SK-N-DZ (cell line): ENCODE results near the gene FOXRED1. TPM values are rescaled to one million over a fixed set of nuclear protein-coding genes. Genes with fewer than 3 reads are reported as not detected.
"Not testable (repeated sequence)": the region's sequence is repeated elsewhere in the genome, so short reads cannot be mapped to it uniquely, and the experiment has no call there.

Experiments
- DNase-seq: peaks from one replicate; pipeline ENCODE4 v3.0.0-alpha.2; 2015; ENCODE audit warnings: low spot score
- polyA plus RNA-seq, 2 experiments: library from polyadenylated mRNA; depleted of rRNA; stranded (reverse); fragments of >200 nt; gene quantifications; 2 replicates each; pipeline ENCODE4 v1.2.3, GENCODE V29; 2014

FOXRED1 gene
- 44.6 and 48.7 TPM in 2 replicates for polyA plus RNA-seq (2014; cell fraction: cytosol; rRNA removed)
- 65.7 and 79.5 TPM in 2 replicates for polyA plus RNA-seq (2014; cell fraction: nucleus; rRNA removed)

DNA sequence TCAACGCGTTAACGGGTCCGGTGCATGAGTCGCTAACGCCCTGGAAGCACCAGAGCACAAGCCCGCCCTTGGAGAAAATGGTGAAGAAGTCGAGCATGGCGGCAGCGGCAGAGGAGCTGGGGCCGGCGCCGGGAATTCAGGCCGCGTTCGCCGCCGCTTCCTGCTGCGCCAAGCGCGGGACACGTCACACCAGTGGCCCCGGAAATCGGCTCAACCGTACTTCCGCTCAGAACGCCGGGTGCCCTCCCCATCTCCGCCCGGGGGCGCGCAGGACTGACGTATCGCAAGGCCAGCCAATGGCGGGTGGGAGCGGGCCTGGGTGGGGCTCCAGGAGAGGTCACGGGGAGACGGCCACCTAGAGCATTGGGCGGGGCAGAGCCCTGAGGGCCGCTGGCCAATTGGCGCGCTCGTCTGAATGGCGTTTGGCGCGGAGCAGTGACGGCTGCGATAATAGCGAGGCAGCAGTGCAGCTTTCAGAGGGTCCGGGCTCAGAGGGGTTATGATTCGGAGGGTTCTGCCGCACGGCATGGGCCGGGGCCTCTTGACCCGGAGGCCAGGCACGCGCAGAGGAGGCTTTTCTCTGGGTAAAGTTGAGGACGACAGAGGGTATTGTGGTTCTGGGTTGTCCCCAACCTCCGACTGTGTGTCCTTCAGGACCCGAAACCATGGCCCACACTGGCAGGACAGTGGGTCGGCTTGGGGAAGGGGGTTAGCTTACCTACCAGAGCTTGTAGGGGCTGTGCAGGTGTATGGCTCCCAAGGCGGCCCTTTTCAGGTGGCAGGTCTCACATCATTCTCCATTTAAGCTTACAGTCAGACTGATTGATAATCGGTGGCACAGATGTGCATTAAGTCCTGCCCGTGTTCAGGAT lies at the start of gene FOXRED1, which contains the start of gene SRPRA:
FOXRED1 (plus strand) TSS at position 447 of the 872 bp plus-strand sequence; CDS start at position 500, 53 bp downstream.
SRPRA (minus strand) TSS at position 188 of the 872 bp plus-strand sequence; CDS start at position 97, 91 bp downstream.
- DNase-seq: peak; percentile 95

DNA sequence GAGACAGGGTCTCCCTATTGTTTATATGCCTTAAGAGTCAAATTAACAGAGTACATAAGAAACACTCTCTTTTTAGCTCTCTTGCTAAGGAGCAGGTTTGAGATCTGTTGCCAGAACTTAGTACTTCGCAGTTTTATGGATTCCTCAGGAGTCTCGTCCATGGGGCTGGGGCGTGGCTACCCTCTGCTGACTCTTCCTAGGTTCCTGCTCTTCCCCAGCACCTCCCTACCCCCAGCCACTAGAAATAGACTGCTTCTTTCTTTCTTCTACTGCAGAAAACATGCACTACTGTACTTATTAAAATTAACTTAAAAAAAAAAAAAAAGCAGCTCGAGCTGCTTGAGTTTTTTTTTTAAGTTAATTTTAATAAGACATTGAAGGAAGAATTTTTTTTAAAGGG lies 49.4 kb upstream of the FOXRED1 start:
- DNase-seq: no peak

DNA sequence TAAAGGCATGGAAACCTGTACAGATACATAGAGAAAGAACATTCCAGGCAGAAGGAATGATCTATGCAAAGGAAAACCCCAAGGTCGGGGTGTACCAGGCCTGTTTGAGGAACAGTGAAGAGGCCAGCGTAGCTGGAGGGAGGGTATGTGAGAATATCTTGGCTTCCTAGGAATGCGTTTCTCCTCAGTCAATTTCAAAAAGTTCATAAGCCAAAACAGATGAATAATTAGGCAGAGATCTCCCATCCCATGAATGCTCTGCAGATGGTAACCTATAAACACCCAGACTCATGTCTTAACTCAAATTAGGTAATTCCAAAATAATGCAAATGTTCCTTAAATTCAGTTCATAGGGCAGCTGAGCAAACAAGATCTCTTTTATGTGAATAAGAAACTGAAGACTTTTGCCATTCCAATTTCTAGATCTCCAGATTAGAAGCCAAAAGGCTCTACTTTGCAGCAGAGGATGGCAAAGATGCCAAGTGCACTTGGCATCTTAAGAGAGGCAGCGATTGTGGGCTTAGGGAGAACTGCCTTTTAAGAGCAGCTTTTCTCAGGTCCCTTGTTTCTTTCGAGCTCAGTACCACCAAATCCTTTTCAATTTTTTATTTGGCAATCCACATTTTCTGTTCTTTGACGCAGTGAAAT lies 44.2 kb upstream of the FOXRED1 start:
- no peak for DNase-seq

DNA sequence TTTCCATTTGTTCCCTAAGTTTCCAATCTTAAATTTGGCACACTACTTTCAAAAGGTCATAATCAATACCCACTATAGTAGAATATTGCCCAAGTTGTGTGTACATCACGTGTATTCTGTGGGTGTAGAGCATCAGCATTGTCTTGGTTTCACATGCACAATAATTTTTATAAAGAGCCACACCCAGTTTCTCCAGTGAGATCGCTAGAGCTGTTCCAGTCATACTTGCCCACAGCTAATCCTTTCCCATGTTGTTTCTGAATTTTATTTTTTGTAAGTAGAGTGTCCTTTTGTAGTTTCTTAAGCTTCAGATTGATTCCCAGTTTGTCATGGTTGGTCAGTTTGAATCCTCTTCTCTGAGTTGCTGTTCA lies 43.7 kb upstream of the FOXRED1 start:
- DNase-seq: no peak

DNA sequence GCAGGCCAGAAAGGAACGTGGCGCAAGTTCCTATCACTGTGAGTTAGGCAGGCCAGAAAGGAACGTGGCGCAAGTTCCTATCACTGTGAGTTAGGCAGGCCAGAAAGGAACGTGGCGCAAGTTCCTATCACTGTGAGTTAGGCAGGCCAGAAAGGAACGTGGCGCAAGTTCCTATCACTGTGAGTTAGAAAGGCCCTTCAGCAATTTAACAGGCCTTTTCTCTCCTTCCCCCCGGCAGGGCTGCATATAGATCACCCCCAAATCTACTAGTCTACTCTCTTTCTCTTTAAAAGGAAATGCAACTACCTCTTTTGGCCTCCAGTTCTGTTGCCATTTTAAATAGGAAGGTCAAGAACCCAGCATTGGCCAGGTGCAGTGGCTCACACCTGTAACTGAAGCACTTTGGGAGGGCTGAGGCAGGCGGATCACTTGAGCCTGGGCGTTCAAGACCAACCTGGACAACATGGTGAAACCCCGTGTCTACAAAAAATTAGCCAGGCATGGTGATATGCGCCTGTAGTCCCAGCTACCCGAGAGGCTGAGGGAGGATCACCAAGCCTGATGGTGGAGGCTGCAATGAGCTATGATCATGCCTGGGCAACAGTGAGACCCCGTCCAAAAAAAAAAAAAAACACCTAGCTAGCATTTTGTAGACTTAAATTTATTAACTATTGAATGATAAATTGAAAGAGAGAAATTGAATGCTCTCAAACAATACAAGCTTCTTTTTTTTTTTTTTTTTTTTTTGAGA lies 42.4 kb upstream of the FOXRED1 start:
- no peak for DNase-seq

- no peak for DNase-seq
Measured at GRCh38 chr11:126229858-126230540, 39.0 kb upstream of the FOXRED1 start.

DNA sequence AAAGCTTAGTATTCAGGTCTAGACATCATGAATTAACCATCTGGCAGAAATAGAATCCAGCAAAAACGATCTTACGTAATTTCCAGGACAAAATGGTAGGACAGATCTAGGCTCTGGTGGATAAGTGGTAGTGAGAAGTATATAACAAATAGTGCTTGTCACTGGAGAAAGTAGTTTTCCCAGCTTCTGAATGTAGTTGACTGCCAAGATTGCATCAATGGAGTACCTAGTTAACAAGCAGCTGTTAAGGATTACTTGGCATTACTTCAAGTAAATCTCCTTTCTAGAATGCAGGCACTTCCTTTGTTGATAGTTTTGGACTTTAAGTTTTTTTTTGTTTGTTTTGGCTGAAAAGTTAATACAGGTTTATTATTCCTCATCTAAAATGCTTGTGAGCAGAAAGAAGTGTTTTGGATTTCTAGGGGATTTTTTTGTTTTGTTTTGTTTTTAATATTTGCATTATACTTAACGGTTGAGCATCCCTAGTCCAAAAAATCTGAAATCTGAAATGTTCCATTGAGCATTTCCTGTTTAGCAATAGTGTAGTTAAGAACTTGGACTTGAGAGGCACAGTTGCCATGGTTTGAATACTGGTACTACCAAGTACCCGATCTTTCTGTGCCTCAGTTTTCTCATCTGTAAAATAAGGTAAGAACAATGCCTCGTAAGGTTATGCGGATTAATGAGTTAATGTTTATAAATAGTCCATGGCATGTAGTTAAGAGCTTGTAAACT lies 37.1 kb upstream of the FOXRED1 start:
- no peak for DNase-seq

GRCh38 chr11:126232683-126233082 lies 36.3 kb upstream of the FOXRED1 start:
- no peak for DNase-seq

DNA sequence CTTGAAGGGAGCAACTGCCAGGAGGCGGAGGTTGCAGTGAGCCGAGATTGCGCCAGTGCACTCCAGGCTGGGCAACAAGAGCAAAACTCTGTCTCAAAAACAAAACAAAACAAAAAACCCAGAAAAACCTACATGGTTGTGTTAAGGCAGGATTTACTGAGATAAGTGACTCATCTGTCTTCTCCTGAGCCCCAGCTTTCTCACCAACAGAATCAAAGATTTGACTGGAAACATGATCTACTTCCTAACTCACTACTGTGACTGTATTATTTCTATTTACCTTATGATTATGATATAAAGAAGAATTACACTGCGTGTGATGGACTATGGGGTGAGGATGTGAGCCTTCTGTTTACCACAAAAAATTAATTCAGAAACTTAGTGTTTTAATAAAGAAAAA lies 35.6 kb upstream of the FOXRED1 start:
- DNase-seq: no peak

GRCh38 chr11:126246636-126247035 lies 22.3 kb upstream of the FOXRED1 start:
- no peak for DNase-seq

DNA sequence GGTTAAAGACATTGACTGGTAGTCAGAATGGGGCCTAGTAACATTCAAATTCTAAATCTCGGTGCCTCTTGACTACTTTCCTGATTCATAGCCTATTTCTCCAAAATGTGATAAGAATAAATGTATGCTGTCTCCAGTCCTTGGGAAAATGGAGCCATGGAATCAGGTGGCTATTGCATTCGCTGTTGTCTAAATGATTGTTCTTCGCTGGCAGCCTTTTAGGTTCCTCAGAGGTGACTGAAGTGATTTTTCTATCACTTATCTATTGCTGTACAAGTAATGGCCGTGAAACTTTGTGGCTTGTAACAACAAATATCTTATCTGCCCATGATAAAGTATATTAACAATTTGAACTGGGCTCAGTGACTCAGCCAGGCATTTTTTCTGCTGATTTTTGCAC lies 15.7 kb upstream of the FOXRED1 start:
- DNase-seq: no peak

DNA sequence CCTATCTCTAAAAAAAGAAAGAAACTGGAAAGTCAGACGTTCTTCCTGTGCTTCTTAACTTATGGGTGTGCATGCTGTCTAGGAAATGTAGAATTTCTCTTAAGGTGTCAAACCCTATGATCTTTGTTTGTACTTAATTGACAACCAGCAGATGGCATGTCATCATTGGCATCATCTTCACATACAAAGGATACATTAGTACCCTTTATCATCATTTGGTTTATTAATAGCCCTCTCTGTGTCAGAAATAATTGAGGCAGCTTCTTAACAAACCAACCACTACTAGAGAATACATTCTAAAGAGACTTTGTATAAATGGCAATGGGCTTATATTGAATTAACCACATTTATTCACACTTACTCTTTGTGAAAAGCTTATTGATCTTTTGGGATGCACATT lies 14.1 kb upstream of the FOXRED1 start:
- no peak for DNase-seq

DNA sequence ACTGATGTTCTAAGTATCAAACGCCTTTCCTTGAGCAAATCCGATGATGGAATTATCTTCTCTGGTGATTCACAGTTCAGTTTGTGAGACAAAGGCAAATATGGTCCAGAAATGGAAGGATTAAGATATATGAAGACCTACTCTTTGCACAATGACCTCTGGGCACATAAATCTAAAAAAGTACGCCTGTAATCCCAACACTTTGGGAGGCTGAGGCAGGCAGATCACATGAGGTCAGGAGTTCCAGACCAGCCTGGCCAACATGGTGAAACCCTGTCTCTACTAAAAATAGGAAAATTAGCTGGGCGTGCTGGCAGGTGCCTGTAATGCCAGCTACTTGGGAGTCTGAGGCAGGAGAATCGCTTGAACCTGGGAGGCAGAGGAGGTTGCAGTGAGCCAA lies 13.4 kb upstream of the FOXRED1 start:
- DNase-seq: not testable (repeated sequence)

- no peak for DNase-seq
Measured at GRCh38 chr11:126256216-126256615, 12.7 kb upstream of the FOXRED1 start.

DNA sequence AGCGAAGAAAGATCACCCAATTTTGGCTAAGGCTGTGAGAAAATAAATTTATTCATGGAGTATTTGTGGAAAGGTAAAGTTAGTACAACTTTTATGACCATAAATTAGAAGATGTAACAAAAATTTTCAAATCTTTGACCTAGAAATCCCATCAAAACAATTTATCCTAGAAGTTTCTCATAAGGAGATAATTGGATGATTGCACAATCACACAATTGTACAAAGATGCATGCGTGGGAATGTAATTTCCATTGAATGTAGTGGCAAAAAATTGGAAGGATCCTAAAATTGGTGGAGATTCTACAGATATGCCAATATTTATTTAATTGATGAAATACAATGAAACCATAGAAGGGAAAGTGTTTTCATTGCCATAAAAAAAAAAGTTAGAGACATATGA lies 11.8 kb upstream of the FOXRED1 start:
- no peak for DNase-seq

DNA sequence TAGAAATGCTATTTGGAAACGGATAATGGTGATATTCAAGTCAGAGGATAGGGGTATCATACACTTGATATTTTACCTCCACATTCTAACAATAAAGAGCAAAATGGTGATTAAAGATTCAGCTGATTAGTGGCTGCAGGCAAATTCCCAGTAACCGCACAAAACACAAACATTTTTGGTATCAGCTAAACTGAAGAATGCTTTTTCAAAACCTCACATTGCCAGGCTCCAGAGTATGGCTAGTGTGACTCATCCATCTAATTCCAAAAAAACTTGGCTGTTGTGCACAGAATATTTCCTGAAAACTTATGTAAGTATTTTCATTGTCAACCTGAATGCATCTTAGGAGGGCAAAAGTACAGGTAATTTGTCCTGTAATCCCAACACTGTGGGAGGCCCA lies 11.2 kb upstream of the FOXRED1 start:
- no peak for DNase-seq

- DNase-seq: no peak
Measured at GRCh38 chr11:126262216-126262615, 6.7 kb upstream of the FOXRED1 start.

GRCh38 chr11:126263489-126263888 lies 5.5 kb upstream of the FOXRED1 start:
- DNase-seq: no peak

GRCh38 chr11:126265811-126266210 lies 3.1 kb upstream of the FOXRED1 start:
- no peak for DNase-seq

DNA sequence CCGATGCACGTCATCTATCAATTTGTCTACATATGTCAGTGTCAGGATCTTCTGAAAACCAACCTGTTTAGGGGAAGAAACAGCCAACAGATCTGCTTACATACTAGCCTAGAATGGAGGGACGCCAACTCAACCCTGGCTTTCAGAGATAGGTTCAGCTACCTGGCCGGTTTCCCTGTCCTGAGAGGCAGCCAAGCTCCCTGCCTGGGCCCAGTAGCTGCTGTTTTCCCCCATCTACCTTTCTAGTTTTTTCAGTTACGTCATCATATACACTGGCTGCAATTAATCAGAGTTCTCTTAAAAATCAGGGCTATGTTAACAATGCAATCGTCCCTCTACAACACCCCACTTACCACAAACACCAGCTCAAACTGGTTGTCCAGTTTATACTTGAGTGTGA lies 1.3 kb upstream of the FOXRED1 start:
- no peak for DNase-seq

GRCh38 chr11:126268361-126268707 lies 620 bp upstream of the FOXRED1 start:
- no peak for DNase-seq
